ENCODE data around the gene IL1RAPL1. TPM values are rescaled to one million over a fixed set of nuclear protein-coding genes. Genes with fewer than 3 reads are reported as not detected.

Gene IL1RAPL1
- total and polyA plus RNA-seq, 5 donors, result 0.48 to 3.1 (median 2.4) TPM

GRCh38 chrX:29666366-29666765 is 1079.1 kb downstream of the IL1RAPL1 start:
- no peak for ATAC-seq
- H3K27ac ChIP-seq (ENCODE audit: low read length), result no peak overlapping the region
- WGBS, result 91% methylated on average over 5 of the region's 5 CpGs

GRCh38 chrX:29671421-29671820 is 1084.2 kb downstream of the IL1RAPL1 start:
- 91% methylated on average over 5 of the region's 5 CpGs for WGBS
- Histone ChIP-seq H3K27me3 (ENCODE audit: control insufficient read depth, insufficient read depth) (no peaks in the 10 kb centered on the region), H3K4me3 (ENCODE audit: low read length) (no peak overlapping the region), H3K4me1 (ENCODE audit: control insufficient read depth, insufficient read depth, low read length) (no peaks in the 10 kb centered on the region), H3K9me3 (ENCODE audit: control insufficient read depth, low read length) (no peaks in the 10 kb centered on the region), H3K27ac (ENCODE audit: low read length) (no peak overlapping the region)
- intact Hi-C loops (cut with DNase I), result no loop called here
- no peak for DNase-seq
- no peak for ATAC-seq

More at GRCh38 chrX:29666366-29666765, 1079.1 kb downstream of the IL1RAPL1 start:
- DNase-seq, result no peak
- intact Hi-C loops (cut with DNase I), result no loop called here
- H3K27me3 ChIP-seq (ENCODE audit: control insufficient read depth, insufficient read depth), result no peaks in the 10 kb centered on the region
- no peaks in the 10 kb centered on the region for H3K4me1 ChIP-seq (ENCODE audit: control insufficient read depth, insufficient read depth, low read length)
- H3K9me3 ChIP-seq (ENCODE audit: control insufficient read depth, low read length), result no peaks in the 10 kb centered on the region
- H3K4me3 ChIP-seq (ENCODE audit: low read length), result no peak overlapping the region

GRCh38 chrX:29687687-29688086 is 1100.4 kb downstream of the IL1RAPL1 start:
- H3K4me1 ChIP-seq (ENCODE audit: control insufficient read depth, insufficient read depth, low read length), result no peaks in the 10 kb centered on the region
- no peak overlapping the region for H3K27ac ChIP-seq (ENCODE audit: low read length)
- no peak overlapping the region for H3K4me3 ChIP-seq (ENCODE audit: low read length)
- ATAC-seq (no peak), DNase-seq (no peak)
- intact Hi-C loops (cut with DNase I), result no loop called here
- H3K9me3 ChIP-seq (ENCODE audit: control insufficient read depth, low read length), result no peaks in the 10 kb centered on the region
- H3K27me3 ChIP-seq (ENCODE audit: control insufficient read depth, insufficient read depth), result no peaks in the 10 kb centered on the region

- no peak overlapping the region for H3K27ac ChIP-seq (ENCODE audit: low read length)
- WGBS, result 70% methylated on average over 3 of the region's 3 CpGs
- ATAC-seq (no peak), DNase-seq (no peak)
- H3K9me3 ChIP-seq (ENCODE audit: control insufficient read depth, low read length), result no peaks in the 10 kb centered on the region
- intact Hi-C loops (cut with DNase I), result no loop called here
- no peaks in the 10 kb centered on the region for H3K27me3 ChIP-seq (ENCODE audit: control insufficient read depth, insufficient read depth)
- no peak overlapping the region for H3K4me3 ChIP-seq (ENCODE audit: low read length)
- no peaks in the 10 kb centered on the region for H3K4me1 ChIP-seq (ENCODE audit: control insufficient read depth, insufficient read depth, low read length)
Measured at GRCh38 chrX:29690061-29690460, 1102.8 kb downstream of the IL1RAPL1 start.

- Histone ChIP-seq H3K4me3 (ENCODE audit: low read length) (no peak overlapping the region), H3K27ac (ENCODE audit: low read length) (no peak overlapping the region), H3K4me1 (ENCODE audit: control insufficient read depth, insufficient read depth, low read length) (no peaks in the 10 kb centered on the region), H3K27me3 (ENCODE audit: control insufficient read depth, insufficient read depth) (no peaks in the 10 kb centered on the region), H3K9me3 (ENCODE audit: control insufficient read depth, low read length) (no peaks in the 10 kb centered on the region)
- ATAC-seq, result no peak
- WGBS, result 79% methylated on average over 3 of the region's 3 CpGs
- intact Hi-C loops (cut with DNase I), result no loop called here
- no peak for DNase-seq
Measured at GRCh38 chrX:29691044-29691443, 1103.8 kb downstream of the IL1RAPL1 start.

GRCh38 chrX:29693912-29694311 is 1106.7 kb downstream of the IL1RAPL1 start:
- Histone ChIP-seq H3K27ac (ENCODE audit: low read length) (no peak overlapping the region), H3K4me1 (ENCODE audit: control insufficient read depth, insufficient read depth, low read length) (no peaks in the 10 kb centered on the region), H3K27me3 (ENCODE audit: control insufficient read depth, insufficient read depth) (no peaks in the 10 kb centered on the region), H3K9me3 (ENCODE audit: control insufficient read depth, low read length) (no peaks in the 10 kb centered on the region), H3K4me3 (ENCODE audit: low read length) (no peak overlapping the region)
- WGBS, result 72% methylated on average over 3 of the region's 3 CpGs
- intact Hi-C loops (cut with DNase I), result no loop called here
- ATAC-seq (no peak), DNase-seq (no peak)

GRCh38 chrX:29699239-29699638 is 1112.0 kb downstream of the IL1RAPL1 start:
- Histone ChIP-seq H3K4me3 (ENCODE audit: low read length) (no peak overlapping the region), H3K27me3 (ENCODE audit: control insufficient read depth, insufficient read depth) (no peaks in the 10 kb centered on the region), H3K27ac (ENCODE audit: low read length) (no peak overlapping the region), H3K9me3 (ENCODE audit: control insufficient read depth, low read length) (no peaks in the 10 kb centered on the region), H3K4me1 (ENCODE audit: control insufficient read depth, insufficient read depth, low read length) (no peaks in the 10 kb centered on the region)
- 45% methylated on average over 1 of the region's 1 CpG for WGBS
- intact Hi-C loops (cut with DNase I), result no loop called here
- DNase-seq (no peak), ATAC-seq (no peak)

GRCh38 chrX:29707088-29707487 is 1119.8 kb downstream of the IL1RAPL1 start:
- DNase-seq (no peak), ATAC-seq (no peak)
- no peak overlapping the region for H3K4me3 ChIP-seq (ENCODE audit: low read length)
- H3K27me3 ChIP-seq (ENCODE audit: control insufficient read depth, insufficient read depth), result no peaks in the 10 kb centered on the region
- intact Hi-C loops (cut with DNase I), result no loop called here
- no peaks in the 10 kb centered on the region for H3K9me3 ChIP-seq (ENCODE audit: control insufficient read depth, low read length)
- H3K27ac ChIP-seq (ENCODE audit: low read length), result no peak overlapping the region
- WGBS, result 94% methylated on average over 2 of the region's 2 CpGs
- H3K4me1 ChIP-seq (ENCODE audit: control insufficient read depth, insufficient read depth, low read length), result no peaks in the 10 kb centered on the region

- H3K9me3 ChIP-seq (ENCODE audit: control insufficient read depth, low read length), result no peaks in the 10 kb centered on the region
- intact Hi-C loops (cut with DNase I), result no loop called here
- no peaks in the 10 kb centered on the region for H3K4me1 ChIP-seq (ENCODE audit: control insufficient read depth, insufficient read depth, low read length)
- WGBS, result 97% methylated on average over 2 of the region's 2 CpGs
- H3K27ac ChIP-seq (ENCODE audit: low read length), result no peak overlapping the region
- H3K4me3 ChIP-seq (ENCODE audit: low read length), result no peak overlapping the region
- H3K27me3 ChIP-seq (ENCODE audit: control insufficient read depth, insufficient read depth), result no peaks in the 10 kb centered on the region
- DNase-seq (no peak), ATAC-seq (no peak)
Measured at GRCh38 chrX:29721152-29721551, 1133.9 kb downstream of the IL1RAPL1 start.

- 58% methylated on average over 1 of the region's 1 CpG for WGBS
- intact Hi-C loops (cut with DNase I), result no loop called here
- Histone ChIP-seq H3K27ac (ENCODE audit: low read length) (no peak overlapping the region), H3K27me3 (ENCODE audit: control insufficient read depth, insufficient read depth) (no peaks in the 10 kb centered on the region), H3K4me1 (ENCODE audit: control insufficient read depth, insufficient read depth, low read length) (no peaks in the 10 kb centered on the region), H3K4me3 (ENCODE audit: low read length) (no peak overlapping the region), H3K9me3 (ENCODE audit: control insufficient read depth, low read length) (no peaks in the 10 kb centered on the region)
- ATAC-seq (no peak), DNase-seq (no peak)
Measured at GRCh38 chrX:29724316-29724715, 1137.1 kb downstream of the IL1RAPL1 start.

GRCh38 chrX:29726811-29727210 is 1139.6 kb downstream of the IL1RAPL1 start:
- no peak for ATAC-seq
- Histone ChIP-seq H3K27me3 (ENCODE audit: control insufficient read depth, insufficient read depth) (no peaks in the 10 kb centered on the region), H3K27ac (ENCODE audit: low read length) (no peak overlapping the region), H3K9me3 (ENCODE audit: control insufficient read depth, low read length) (no peaks in the 10 kb centered on the region), H3K4me3 (ENCODE audit: low read length) (no peak overlapping the region), H3K4me1 (ENCODE audit: control insufficient read depth, insufficient read depth, low read length) (no peaks in the 10 kb centered on the region)
- DNase-seq, result no peak
- intact Hi-C loops (cut with DNase I), result no loop called here
- 70% methylated on average over 2 of the region's 2 CpGs for WGBS

GRCh38 chrX:29728639-29729038 is 1141.4 kb downstream of the IL1RAPL1 start:
- DNase-seq (no peak), ATAC-seq (no peak)
- Histone ChIP-seq H3K4me1 (ENCODE audit: control insufficient read depth, insufficient read depth, low read length) (no peaks in the 10 kb centered on the region), H3K9me3 (ENCODE audit: control insufficient read depth, low read length) (no peaks in the 10 kb centered on the region), H3K4me3 (ENCODE audit: low read length) (no peak overlapping the region), H3K27ac (ENCODE audit: low read length) (no peak overlapping the region), H3K27me3 (ENCODE audit: control insufficient read depth, insufficient read depth) (no peaks in the 10 kb centered on the region)
- 87% methylated on average over 2 of the region's 2 CpGs for WGBS
- intact Hi-C loops (cut with DNase I), result no loop called here

Data from right cardiac atrium (tissue), 5 donors.